Measurements from ENCODE around the gene STX16.

The STX16 gene, protein sequence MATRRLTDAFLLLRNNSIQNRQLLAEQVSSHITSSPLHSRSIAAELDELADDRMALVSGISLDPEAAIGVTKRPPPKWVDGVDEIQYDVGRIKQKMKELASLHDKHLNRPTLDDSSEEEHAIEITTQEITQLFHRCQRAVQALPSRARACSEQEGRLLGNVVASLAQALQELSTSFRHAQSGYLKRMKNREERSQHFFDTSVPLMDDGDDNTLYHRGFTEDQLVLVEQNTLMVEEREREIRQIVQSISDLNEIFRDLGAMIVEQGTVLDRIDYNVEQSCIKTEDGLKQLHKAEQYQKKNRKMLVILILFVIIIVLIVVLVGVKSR

DNA sequence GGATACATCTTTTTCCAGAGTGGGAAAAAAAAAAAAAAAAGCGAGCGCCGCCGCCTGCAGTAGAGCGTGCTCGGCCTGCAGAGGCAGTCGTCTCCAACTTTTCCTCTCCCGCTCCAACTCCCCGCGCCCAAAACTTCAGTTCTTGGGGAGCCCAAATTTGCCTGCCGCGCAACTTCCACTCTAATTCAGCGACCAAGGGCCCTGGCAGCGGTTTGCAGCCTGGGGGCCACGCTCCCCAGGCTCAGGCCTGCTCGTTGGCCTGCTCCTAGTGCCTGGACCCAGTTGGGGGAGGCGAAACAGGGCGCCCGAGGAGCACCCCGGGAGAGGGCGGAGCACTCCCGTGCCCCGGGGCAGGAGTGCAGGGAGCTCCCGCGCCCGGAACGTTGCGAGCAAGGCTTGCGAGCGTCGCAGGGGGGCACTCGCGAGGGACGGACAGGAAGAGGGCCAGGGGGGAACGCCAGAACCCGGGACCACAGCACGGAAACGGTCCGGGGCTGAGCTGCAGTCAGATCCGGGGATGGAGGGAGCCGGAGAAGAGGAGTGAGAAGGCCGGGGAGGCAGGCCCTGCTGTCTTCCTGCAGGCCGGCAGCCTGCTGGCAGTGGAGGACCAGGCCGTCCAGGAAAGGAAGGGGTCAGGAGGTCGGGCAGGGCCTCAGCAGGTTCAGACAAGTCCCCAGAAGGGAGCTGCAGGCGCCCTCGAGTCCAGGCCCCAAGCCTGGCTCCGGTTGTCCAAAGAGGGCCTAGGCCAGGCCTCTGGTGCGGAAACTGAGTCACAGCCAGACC is at the start of gene STX16:
Gene STX16, plus strand, starts transcription at position 508 of the 783 bp plus-strand sequence. CDS start 724 bp downstream, outside the sequence.
- DNase-seq = peak; percentile 93

DNA sequence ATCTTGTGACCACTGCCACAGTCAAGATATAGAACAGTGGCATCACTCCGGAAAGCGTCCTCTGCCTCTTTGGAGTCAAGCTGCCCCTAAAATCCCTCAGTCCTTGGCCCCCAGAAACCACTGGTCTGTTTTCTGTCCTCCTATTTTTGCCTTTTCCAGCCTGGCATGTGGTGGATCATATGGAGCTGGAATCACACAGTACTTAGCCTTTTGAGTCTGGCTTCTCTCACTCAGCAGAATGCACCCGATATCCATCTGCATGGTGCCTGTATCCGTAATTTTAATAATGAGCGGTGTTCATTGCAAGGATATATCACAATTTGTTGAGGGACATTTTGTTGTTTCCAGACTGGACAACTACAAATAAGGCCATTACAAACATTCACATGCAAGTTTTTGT is 49.0 kb upstream of the STX16 start:
- DNase-seq = no peak

DNA sequence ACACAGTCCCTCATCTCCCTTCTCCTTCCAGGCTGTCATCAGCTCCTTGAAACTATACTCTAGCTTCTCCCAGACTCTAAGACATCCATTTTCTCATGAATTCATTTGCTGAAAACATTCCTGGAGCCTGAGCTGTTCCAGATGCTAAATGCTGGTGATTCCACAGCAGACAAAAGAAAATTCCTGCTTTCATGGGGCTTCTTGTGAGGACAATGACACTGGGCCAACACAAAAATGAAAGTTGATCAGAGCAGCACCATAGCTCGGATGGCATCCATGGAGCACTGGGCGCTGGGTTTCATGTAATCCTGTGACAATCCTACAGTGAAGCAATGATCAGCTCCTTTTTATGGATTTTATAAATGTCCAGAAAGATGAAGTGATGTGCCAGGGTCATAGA is 47.4 kb upstream of the STX16 start:
- DNase-seq = no peak

DNA sequence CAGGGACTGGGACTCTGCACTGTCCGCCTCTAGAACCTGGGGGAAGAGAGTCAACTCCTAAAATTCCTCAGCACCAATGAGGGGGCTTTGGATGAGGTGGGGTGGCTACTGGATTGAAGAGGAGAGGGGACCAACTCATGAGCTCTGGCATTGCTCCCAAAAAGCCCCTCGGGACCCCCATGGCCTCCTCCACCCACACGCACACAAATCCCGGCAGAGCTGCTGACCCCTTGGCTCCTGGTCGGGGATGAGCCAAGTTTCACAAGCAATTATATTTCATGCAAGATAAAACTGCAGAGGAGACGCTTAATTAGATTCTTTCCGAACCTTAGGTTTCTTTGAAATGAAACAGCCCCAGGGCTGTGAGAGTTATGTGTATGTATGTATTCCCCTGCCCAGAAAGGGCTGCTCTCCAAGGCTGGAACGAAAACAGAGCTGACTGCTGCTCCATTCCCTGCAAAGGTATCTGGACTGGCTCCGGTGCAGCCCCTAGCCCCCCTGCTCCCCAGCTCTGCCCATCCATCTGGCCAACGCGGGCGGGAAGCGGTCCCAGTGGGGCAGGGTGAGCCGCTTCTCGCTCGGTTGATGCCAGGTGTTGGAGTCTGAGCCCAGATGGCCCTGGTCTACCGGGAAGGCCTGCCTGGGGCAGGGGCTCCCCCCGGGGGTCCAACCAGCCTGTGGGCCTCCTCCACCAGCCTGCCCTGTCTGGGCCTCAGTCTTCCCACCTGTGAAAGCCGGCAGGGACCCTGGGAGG is 46.8 kb upstream of the STX16 start:
- peak; percentile 74 for DNase-seq

DNA sequence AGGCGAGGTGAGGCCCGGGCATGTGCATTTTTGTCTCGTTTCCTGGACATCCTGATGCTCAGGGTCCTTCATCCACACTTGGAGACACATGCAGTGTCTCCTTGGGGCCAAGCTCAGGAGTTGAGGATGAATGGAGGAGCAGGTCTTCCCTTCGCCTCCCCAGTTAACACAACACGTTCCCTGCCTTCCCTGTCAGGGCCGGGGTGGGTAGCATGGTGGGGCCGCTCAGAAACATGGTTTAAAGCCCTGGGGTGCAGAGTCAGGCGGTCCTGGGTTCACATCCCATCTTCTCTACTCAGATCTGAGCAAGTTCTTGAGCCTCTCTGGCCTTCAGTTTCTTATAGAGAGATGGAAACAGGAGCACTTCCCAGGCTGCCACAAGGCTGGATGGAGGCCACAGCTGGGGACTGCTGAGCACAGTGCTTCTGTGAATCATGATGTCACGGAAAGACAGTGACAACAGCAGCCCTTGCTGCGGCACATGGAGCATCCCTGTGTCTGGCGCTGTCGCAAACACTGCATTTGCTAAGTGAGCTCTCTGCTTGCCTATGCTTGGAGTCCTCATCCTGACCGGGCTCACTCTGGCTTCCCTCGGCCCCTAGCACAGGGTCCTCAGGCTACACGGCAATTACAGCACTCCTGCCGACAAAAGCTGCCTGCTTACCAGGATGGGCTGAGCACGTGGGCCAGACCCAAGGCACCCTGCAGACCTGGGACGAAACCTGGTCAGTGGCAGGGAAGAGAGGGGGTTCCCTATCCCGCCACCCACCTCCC is 45.6 kb upstream of the STX16 start:
- DNase-seq = no peak

DNA sequence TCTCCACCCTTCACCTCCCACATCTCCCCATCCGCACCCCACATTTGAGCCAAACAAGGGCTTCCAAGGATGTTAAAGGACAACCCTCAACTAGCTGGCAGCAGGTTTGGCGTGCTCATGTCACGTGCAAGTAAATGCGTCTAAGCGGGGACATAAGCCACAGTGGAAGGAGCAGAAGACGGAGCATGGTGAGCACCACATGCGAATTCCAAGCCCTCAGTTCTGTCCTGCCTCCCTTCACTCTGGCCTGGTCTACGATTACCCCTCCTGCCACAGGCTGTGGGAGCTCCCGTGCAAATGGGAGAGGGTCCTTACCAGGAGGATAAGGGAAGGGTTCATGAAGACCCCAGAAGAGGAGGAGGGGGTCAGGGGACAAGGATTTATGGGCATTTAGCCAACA is 44.9 kb upstream of the STX16 start:
- DNase-seq = no peak

DNA sequence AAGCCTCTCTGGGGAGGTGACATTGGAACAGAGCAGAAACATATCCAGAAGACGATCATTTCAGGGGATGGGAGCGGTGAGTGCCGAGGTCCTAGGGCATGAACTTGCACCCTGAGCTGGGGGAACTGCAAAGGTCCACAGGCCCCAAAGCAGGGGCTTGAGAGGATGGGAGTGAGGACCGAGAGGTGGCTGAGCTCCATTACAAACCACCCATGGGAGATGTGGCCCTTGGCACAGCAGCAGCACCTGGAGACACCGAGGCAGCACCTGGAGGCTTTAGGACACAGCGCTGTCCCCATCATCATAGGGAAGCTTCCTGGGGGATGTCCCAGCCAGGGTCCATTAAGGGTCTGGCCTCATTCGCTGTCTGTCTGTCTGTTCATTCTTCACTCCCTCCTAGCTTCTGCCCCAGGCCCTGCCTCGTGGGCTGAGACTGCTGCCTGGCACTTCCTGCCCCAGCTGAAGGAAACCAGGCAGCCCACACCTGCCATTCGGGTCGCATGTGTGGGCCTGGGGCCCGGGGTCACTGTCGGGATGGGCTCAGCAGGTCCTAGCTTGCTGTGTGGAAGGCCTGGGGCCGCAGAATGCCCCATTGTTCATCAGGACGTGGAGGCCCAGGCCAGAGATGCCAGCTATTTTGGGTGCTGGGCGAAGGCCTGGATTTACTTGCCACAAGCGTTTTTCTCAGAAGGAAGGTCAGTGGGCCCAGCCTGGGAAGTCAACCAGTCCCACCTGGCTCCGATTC is 42.8 kb upstream of the STX16 start:
- no peak for DNase-seq

DNA sequence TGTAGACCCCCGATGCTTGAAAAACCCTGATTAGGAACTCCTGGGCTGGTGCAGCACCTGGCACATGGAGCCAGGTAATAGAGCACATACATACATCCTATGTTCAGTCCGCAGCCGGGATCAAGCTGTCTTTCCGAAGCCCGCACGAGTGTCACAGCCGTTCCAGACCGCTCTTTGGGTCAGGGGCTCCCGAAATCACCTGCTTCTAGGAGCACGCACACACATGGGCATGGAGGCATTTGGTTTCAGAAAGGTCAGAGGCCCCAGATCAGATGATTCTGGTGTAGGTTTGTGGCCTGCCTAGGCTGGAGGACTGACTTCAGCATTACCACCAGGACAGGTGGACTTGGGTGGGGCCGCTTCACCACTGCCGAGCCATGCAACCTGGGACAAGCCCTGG is 42.1 kb upstream of the STX16 start:
- DNase-seq = no peak

DNA sequence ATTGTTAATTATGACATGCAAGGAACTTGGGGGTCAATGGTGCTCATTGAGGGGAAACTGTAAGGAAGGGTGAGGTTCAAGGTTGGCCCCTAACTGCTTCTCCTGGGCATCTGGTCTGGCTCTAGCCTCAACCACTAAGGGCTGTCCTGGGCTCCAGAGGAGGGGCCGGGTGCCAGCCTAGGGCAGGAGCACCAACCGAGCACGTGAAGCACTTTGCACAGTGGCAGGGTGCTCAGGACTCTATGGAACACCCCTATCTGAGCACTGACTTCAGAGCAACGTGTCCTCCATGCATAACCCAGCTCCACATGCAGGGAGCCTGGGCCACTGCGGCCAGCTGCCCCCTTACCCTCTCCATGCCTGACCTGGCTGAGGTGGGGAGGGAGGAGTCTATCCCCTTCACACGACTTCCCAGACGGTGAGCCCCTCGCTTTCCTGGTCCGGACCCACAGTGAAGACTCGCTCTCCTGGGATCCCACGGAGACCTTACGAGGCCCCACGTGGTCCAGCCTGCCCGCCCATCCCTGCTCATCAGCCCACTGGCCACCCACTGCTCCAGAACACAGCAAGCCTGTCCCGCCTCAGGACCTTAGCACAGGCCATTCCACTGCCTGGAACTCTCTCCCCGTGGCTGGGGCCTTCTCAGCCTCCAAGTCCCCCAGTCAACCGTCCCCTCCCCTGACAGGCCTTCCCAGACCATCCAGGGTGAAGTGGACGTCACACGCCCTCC is 40.8 kb upstream of the STX16 start:
- no peak for DNase-seq

DNA sequence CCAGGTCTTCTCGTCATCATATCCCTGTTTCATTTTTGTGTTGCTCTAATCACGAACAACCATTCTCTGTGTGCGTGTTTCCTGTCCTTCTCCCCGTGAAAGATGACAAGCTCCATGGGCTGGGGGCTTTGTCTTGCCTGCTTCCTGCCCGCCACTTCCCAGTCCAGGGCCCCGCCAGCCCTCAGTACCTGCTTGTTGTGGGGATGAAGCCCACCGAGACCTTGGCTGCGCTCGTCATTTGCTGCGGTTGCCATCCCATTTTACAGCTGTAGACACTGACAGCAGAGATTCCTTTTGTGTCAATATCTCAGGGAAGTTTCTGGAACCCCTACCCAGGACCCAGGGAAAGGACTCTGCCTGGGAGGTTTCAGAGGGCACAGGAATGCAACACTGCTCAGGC is 40.3 kb upstream of the STX16 start:
- DNase-seq = no peak

DNA sequence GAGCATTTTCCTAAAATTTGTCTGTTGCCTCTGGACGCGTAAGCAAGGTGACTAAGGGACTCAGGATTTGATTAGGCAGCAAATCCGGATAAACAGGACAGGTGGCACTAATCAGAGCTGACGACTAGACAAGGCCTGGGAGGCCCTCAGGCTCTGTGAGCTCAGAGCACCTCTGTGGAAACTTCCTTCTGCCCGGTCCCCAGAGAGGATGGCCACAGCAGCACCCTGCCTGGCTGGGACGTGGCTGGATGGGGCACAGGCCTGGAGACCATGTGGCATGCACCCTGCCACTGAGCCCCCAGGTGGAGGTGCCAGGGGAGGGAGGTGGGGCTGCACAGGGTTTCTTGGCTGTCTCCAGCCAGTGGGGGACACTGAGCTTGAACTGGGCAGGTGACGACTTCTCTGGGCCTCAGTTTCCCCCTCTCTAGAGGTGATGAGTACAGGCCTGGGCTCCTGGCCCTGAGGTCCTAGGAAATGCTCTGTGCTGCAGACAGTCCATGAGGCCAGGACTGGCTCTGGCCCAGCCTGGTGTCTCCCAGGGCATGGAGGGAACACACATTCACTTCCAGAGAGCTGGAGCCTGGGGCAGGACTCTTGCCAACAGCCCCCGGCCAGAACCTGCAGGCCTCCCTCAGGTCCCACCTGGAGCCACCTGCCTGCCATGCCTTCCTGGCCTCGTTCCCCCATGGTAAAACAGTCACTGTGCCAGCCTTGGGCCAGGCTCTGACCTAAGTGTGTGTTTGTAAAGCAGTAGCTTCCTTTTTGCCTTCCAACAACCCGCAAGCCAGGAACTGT is 39.6 kb upstream of the STX16 start:
- DNase-seq = no peak

DNA sequence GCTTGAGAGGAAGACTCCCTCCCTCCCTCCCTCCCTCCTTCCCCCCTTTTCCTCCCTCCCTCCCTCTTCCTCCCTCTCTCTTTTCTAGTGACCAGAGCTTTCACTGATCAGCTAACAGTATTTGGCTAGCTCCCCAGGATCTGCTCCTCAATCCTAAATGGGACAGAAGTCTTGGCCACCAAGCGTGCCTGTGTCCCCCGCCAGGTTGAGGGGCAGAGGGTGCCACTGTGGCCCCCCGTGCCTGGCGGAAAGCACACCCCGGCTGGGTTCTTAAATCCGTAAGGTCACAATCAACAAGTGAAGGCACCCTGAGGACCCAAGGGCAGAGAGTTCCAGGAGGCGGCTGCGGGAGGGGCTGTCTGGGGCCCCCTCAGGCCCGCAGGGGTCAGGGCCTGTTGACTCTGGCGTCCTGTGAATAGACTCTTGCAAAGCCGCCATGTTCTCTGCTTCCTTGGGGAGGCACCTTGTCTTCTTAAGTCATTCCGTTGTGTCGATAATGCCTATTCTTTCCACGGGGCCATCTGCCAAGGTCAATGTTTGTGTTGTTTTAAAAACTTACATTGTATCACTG is 38.9 kb upstream of the STX16 start:
- DNase-seq = peak; percentile 54

DNA sequence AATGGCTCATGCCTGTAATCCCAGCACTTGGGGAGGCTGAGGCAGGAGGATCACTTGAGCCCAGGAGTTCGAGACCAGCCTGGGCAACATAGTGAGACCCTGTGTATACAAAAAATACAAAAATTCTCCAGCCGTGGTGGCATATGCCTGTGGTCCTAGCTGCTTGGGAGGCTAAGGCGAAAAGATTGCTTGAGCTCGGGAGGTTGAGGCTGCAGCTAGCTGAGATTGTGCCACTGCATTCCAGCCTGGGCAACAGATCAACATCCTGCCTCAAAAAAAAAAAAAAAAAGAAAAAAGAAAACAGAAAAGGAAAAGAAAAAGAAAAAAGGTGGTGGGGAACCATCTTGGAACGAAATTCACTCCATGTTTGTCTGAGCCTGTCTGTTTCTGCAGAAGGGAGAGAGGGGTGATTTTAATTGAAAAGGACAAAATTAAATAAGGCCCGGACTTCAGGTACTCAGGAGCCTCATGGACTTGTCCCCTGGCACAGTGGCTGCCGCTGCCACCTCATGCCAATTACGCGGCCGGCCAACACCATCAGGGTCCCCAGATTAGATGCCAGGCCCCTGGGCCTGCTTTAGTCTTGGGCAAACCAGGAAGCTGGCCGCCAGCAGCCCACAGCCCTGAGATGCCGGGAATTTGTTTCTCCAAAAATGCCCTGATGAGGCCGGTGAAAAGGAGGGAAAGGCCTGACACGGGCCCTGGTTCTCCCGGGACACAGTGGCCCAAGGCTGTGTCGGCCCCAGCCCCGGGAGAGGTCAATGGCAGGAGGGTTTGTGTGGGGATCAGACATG is 37.8 kb upstream of the STX16 start:
- DNase-seq = no peak

DNA sequence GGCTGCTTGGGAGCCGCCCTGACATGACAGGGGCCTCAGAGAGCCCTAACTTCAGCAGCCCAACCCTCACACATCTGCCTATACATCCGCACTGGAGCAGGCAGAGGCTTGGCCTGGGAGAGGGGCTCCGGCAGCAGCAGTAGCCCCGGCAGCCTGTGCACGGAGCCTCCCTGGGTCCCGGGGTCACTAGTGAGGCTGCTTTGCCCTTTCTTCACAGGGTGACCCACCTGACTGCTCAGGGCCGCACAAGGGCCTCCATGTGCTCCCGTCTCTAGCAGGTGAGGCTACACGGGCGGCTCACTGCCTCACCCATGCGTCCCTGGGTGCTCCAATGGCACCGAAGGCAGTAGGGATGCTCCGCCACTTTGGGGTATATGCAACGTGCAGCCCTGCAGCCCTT is 36.7 kb upstream of the STX16 start:
- no peak for DNase-seq

DNA sequence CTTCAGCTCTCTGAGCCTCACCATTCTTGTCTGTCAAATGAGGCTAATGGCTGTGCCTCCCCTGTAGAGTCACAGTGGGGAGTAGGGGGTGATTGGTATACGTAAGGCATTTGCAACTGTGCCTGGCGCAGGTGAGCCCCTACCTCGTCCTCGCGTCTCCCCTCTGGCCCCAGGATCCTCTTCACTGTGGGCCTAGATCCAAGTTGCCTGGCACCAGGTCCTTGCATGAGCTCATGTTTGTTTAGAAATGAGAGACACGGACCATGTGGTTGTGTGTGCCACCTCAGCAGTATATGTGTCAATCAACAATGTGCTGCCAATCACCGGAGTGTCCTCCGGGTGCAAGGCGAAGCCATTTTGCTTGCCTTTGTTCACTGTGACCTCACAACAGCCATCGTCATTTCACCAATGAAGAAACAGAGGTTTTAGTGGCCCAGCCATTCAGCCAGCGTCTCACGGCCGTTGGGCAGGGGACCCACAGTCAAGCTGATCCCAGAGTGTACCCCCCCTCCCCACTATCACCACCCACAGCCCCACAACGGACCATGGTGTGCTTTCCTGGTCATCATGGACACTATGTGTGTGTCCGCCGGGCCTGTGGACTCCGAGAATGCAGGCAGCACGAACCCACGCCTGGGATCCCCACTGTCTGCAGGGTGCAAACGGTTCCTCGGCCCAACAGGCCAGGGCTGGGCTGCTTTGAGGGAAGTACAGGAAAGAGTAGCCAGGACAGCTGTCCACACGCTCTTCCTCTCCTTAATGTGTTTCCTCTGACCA is 35.9 kb upstream of the STX16 start:
- no peak for DNase-seq

DNA sequence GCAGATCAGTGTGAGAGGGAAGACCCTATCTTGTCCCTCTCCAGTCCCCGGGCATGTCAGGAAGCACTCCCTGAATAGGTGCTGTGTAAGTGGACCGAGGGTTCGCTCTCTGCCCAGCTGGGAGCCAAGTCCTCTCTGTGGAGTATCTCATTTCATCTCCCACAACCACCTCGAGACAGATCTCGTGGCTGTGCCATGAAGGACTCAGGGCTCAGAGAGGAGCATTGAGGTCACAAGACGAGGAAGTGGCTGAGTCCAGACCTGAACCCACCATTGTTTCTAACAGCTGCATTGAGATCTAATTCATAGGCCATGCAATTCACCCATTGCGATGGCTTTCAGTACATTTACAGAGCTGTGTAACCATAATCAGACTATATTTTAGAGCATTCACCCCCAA is 34.7 kb upstream of the STX16 start:
- DNase-seq = no peak

DNA sequence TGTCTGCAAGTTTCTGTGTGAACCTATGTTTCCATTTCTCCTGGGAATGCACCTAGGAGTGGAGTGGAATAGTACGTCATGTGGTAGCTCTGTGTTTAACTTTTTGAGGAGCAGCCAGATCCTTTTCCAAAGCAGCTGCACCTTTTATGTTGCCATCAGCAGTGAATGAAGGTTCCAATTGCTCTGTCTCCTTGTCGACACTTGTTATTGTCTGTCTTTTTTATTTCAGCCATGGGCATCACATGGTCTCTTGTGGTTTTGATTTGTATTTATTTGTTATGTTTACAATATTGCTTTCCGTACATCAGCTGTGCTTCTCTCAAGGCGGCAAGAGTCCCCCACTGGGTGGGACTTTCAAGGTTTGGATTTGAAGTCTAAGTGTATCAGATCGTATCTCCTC is 33.9 kb upstream of the STX16 start:
- DNase-seq = no peak

DNA sequence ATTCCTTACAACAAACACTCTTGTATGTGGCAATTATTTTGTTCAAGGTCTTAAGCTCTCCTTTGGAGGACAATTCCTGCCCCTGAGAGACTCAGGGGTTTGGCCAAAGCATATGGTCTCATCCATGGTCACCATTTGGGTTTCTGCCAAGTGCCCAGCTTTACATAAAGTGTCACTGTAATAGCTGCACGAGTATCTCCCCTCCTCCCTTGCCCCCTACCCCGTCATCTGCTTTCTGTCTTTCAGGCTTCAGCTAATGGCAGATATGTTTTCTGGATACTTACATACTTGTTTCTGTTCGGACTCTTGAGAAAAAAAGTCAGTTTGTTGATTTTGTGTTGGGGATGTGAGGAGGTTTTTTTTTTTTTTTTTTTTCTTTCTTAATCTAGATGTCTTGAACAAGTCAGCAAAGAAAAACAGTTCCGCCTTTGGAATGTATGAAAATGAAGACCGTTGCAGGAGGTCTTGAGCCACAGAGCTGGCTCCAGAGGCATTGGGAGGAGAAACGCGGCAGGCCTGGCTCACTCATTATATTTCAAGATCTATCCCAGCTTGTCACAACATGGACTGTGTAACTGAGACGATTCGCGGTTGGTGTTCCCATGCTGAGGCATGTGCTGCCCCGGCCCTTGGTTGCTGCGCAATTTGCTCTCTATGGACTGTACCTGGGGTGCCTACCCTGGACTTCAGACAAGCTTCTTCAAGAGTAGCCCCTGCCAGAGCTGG is 32.6 kb upstream of the STX16 start:
- no peak for DNase-seq
